IPS-NIHi7 (cell line): Measurements from ENCODE around the gene DGCR6L.
"Not testable (repeated sequence)": the region's sequence is repeated elsewhere in the genome, so short reads cannot be mapped to it uniquely, and the experiment has no call there.

Experiments
- DNase-seq: peaks from one replicate; pipeline ENCODE4 v3.0.0; 2012; ENCODE audit warnings: mixed read lengths; ENCODE audit errors: extremely low spot score

The DGCR6L gene

DNA sequence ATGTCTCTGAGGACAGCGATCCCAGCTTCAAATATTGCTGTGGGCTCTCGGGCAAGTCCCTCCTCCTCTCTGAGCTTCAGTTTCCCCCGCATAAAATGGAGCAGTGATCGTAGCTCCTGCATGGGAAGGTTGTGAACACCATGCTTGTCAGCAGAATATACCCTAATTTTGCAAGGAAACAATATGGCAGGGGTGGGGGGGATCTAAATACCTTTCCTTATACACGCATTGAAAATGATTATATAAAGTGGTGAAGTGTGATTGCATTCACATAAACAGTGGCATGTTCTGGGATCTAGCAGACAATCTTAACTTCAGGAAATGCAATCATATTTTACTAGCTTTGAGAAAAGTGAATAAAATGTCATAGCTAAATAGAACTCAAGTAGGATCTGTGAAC, 27.8 kb downstream of the DGCR6L start:
- DNase-seq, result no peak

DNA sequence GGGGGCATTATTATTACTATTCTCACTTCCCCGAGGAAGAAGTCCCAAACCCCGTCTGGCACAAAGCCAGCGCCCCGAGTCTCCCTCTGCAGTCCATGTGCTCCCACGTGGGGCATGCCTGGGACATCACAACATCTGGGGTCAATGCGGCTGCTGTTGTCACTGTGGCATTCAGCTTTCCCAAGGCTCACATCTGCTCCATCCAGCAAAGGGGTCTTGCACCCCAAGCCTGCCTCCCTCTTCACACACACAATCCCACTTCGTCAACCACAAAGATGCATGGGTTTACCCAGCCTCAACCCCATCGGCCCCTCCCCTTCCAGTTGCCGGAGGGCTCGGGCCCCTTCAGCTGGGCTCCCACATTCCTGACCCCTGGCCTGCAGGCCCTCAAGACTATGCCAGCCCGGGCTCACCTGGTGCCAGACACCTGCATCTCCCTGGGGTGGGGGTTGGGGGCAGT, 28.2 kb downstream of the DGCR6L start:
- no peak for DNase-seq

DNA sequence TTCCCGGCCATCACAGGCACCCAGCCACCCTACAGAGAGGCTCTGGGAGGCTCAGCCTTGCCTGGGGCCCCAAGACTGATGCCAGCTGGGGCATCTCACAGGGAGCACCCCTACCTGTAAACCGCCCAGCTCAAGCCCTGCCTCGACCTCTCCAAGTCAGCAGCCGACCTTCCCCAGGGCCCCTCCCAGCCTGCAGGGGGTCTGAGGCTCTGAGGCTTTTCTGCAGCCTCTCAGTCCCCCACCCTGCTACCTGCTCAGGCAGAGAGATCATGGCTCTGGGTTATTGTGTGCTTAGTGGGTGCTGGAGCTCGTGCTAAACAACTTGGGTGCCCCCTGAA, 28.6 kb downstream of the DGCR6L start:
- no peak for DNase-seq

DNA sequence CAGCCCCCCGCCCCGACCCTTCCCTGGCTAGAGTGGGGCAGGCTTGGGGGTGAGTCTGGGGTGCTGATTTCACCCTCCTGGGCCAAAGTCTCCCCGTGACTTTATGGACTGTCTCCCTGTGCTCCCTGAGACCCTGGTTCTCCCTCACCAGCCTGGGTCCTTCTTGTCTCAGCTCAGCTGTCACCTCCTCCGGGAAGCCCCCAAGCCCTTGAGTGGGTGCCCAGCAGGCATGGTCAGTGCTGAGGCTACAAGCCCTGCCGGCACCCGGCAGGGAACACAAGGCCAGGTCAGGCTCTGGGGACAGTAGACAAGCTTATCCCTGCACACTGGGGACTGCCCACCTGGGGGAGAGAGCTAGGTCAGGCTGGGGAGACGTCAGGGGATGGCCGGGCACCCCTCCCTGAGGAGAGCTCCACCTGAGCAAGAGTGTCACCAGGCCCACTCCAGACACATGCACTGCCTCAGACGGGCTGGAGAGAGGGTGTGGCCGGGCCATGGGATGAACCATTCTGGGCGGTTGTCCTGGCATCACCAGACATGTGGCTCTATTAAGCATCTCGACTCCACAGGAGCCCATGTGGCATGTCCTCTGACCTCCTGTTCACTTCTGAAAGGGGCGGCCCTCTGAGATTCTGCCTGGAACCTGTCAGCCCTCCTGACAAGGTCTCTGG, 29.1 kb downstream of the DGCR6L start:
- DNase-seq, result no peak

DNA sequence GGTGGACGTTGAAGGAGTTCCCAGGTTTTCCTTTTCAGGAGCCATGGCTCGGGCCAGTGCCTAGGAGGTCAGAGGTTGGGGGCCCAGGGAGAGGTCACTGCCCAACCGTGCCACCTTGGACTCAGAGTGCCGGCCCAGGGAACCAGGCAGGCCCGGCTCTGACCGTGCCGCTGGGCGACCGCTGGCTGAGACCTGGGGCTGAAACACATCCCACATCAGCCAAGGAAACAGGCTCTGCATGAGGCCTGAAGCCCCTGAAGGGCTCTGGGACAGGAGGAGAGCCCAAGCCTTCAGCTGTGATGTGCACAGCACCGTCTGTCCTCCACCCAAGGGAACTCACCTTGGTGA, 29.8 kb downstream of the DGCR6L start:
- no peak for DNase-seq

DNA sequence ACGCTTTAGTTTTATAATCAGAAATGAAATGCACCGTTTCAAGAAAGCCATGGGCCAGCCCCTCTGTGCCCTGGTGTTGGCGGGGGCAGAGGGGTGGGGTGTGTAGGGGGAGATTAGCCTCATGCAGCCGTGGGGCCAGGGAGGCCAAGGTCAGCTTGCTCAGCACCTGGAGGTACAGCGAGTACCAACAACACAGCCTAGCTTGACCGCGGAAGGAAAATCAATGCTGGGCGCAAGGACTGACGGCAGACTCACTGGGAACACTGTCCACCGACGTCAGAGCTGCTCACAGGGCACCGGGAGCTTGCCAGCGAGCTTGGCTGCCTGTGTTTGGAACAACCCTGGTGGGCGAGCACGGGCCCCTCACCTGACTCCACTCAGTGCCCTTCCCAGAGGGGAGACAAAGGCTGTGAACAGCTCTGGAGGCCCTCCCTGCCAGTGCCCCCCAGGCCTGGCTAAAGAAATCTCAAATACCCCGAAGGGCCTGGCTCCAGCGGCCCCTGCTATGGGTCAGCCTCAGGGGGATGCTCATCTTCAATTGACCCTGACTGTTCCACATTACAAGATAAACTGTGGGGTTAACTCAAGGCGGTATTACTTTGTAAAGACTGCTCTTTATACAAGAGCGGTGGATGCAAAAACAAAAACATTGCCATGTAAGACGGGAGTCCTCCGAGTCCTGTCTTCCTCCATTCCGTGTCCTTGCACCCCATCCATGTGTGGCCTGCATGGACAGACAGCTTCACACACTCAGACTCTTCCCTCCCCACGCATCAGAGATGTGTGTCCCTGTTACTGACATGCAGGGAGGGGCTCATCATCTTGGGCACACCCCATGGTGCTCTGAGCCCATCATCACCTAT, 30.4 kb downstream of the DGCR6L start:
- not testable (repeated sequence) for DNase-seq

DNA sequence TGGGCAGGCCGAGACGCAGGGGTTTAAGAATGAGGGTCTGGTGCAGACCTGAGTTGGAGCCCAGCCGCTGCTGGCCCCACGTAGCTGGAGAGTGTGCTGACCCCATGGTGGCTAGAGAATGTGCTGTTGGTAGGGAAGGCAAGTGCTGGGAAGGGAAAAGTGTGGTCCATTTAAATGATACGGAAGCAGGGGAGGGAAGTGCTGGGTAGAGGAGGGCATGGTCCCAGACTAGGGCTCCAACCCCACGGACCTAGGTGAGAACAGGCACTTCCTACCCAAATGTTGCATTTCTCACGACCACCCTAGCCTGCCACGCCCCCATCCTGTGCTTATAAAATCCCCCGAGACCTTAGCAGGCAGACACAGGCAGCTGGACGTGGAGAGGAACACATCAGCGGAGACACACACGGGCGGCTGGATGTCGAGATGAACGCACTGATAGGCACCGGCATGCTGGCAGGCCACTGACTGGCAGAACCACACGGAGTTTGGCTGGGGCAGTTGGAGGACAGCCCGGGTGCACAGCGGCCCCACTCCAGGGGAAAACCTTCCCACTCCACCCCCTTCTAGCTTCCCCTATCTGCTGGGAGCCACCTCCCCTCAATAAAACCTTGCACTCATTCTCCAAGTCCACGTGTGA, 33.0 kb downstream of the DGCR6L start:
- DNase-seq, result not testable (repeated sequence)

DNA sequence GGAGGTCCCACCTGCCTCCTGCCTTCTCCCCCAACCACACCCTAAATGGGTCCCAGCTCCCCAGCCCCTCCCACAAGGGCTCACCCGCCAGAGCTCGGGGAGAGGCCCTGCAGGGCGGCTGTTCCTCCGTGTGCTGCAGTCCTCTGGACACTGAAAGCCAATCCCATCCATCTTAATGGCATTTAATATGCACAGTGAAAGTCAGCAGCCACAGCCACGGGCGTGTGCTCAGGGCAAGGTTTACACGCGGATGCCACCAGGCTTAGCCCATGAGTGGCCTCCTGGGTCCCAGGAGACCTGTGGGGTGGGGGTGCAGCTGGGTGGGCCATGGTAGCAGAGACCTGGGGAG, 33.6 kb downstream of the DGCR6L start:
- DNase-seq, result not testable (repeated sequence)

DNA sequence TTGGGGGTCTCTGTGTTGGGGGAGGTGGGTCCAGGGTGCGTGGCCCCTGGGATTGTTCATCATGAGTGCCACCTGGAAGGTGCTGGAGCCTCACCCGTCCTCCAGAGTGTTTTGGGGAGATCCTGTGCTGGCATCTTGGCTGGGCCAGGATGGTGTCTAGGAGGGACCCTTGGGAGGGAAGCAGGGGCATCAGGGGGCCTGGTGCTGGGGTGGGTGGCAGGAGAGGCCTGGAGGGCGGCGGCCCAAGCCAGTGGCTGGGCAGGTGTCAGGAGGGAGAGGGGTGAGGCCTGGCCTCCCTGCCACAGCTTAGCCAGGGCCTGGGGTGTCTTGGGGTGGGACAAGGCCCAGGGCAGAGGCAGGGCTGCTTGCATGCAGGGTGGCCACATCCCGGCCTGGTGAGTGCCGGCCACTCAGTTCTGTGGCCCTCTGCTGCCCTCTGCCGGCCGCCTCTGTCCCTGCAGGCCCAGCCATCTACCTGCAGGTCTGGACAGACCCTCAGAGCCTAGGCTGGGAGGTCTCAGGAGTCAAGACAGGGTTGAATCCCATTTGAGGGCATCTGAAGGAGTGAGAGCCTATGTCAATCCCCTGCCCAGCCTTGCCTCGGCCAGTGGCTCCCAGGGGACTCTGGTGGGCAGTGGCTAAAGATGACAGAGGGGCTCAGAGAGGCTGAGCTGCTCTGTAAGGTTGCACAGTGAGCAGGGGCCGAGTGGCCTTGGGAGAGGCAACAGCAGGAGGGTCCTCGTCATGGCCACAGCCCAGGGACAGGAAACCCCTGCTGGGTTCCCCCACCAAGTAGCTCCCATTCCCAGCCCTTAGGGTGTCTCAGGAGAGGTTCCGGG, 34.2 kb downstream of the DGCR6L start:
- peak; percentile 69 for DNase-seq

DNA sequence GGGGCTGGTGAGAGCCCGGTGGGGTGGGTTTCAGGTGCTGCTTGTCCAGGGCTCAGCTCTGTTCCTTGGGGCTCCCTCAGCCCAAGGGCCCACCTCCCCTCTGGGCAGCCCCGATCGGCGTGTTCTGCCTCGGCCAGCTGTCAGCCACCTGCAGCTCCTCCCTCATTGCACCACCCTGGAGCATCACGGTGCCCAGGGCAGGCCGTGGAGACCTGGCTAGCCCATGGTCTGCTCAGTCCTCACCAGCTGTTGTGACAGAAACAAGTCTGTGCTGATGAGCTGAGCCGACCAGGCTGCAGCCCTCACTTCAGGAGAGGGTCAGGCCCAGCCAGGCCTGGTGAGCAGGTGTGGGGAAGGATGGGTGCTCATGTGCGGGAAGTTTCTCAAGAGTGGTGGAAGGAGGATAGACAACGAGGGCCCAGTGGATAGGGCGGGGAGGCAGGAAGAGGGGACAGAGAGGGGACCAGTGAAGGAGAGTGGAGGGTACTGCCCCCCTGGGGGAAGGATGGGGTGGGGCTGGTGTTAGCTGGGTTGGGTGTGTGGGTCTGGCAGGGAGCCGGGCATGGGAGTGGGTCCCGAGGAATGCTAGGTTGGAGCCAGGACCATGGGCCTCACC, 35.3 kb downstream of the DGCR6L start:
- DNase-seq, result no peak

DNA sequence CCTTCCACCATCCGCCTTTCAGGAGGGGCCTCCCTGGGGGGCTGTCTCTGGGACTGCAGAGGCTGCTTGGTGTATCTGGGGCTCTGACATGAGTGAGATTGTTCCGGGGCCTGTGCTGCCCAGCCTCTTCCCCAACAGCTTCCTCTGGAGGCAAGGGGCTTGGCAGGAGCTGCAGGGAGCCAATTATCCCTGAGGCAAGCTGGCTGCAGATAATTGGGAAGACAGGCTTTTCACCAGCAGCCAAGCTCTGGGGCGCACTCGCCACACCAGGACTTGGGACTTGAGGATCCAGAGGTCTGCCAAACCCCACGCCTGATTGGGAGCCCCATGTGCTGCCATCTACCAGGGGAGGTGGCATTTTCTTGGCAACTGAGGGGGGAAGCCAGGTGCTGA, 36.2 kb downstream of the DGCR6L start:
- DNase-seq, result no peak

DNA sequence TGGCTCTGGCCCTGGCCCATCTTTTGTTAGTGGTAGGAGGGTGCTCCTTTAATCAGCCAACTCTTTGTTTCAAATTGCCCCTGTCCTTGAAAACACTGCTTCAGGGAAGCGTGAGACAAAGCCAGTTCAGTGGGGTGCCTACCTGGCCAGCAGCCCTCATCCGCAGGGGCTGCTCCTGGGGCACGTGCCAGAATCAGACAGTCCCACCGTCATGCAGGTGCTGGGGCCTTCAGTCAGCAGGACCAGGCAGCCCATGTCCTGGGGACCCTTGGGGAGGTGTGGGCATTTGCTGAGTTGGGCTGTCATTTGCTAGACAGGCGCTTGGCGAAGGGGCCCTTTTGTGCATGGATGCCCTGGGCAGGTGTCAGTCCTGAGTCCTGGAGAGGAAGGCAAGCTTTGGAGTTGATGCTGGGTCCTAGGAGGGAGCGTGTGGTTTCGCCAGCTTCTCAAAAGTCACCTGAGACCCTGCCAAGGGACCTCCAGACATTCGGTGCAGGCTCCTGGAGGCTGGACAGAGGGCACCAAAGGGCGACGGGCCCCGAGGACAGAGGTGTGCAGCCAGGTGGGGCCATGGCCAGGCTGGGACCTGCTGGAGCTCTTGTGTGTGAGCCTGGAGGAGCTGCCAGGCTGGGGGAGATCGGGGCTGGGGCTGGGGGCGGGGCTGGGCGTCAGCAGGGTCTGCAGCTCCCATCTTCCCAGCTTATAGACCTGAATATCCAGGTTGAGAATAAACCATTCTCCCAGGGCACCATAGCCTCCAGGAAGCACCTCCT, 36.8 kb downstream of the DGCR6L start:
- no peak for DNase-seq

DNA sequence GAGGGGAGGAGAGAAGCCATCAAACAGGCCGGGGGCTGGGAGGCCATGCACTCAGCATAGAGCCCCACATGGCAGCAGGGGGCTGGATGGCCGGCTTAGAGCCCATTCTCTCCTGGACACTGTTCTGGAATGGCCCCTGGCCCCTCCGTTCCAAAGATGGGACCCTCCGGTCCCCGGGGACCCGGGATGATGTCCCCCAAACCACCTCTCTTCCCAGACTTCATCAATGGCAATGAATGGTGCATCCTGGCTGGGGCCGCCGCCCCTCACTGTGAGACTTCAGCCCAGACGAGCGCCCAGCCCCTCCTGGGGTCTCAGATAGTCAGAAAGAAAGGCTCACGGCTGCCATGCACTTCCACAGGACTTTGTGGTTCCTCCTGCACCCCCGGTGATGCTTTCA, 38.0 kb downstream of the DGCR6L start:
- no peak for DNase-seq

DNA sequence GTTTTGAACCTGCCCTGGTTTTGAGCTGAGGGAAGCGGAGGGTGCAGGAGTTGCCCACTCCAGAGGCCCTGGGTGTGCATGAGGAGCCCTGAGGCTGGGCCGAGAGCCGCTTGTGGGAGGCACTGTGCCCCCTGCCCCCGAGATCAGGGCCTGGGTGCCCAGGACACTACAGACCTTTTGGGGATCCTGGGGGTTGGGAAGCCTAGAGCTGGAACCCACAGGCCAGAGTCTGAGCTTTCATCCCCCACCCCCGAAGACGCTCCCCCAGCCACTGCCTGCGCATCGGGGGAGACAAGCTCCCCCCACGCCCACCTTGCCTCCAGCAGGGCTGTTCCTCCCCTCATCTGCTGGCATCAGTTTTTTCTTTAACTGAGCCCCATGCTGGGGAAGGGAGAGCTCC, 38.4 kb downstream of the DGCR6L start:
- not testable (repeated sequence) for DNase-seq

DNA sequence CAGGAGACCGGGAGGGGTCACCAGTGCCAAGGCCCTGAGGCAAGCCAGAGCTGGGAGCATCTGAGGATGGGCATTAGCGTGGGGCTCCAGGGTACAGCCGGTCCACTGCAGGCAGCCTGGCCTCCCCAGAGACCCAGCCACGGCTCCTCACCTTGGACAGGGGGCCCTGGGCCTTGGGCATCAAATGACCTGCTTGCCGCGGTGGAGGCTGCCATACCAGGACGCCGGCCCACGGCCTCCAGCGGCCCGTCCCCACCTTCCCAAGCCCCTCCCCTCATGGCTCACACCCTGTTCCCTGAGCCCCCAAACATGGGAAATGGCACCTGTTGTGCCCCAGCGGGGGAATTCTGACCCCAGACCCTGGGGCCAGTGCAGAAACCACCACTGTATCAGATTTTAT, 39.0 kb downstream of the DGCR6L start:
- no peak for DNase-seq

DNA sequence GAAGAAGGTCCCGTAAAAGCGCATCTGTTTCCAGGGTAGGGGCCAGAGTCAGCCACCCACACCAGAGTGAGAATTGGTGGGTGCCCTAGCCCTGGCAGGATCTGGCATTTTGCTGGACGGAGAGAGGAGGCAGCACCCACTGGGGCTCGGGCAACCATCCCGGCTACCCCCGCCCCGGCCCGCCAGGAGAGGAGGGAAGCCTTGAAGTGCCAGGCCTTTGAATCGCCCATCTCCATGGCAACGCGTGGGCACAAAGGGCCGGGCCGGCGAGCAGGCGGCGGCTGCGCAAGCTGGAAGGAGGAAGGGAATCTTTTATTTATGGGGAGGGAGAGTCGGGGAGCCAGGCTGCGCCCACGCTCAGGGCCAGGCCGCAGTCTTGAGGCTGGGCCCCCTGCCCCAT, 39.7 kb downstream of the DGCR6L start:
- not testable (repeated sequence) for DNase-seq

DNA sequence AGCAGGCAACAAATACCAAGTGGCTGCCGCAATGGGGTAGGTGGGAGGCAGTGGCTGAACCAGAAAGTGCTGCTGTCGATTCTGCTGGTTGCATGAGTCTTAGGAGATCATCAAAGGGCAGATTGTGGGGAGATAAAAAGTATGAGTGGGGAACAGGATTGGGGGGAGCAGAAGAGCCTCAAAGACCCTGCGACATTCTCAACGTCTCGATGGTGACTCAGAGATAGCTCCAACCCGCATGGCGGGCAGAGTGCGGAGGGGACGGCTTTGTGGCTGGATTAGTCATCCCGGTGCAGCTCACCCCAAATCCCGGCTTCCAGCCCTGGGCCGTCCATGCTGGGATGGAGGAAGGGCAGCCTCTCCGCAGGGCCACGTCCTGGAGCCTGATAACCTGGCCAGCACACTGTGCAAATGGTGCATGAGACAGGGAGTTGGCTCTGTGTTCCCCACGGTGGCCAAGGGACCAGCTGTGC, 40.2 kb downstream of the DGCR6L start:
- DNase-seq, result no peak

DNA sequence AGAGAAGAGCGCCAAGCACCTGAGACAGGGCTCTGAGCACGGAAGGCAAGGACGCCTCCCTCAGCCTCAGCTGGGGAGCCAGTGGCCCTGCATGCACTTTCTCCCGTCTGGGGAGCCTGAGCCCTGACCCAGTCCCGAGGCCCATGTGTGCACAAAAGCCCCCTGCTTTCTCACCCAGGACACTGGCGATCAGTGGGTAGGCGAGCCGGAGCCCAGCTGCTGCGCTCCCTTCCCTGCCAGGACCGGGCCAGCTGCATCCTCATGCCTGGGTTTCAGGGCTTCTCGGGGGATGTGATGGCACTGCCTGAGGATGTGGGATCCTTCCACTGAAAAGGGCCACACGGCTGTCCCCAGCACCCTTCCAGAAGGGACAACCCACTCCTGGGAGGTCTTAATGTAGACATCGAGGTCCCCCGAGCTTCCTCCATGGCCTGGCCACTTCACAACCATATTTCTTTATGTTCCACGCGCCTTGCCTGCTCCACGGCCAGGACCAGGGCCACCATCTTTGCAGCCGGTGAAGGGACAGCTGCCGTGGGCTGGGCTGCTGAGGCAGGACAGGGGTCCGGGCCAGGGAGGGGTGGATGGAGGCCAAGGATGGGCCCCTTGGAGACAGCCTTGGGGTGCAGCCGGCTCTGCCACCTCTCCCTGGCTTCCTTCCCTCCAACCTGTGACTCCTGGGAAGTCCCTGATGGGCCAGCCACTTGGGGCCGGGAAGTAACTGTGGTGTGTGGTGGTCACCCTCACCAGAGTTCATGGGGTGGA, 41.0 kb downstream of the DGCR6L start:
- DNase-seq, result not testable (repeated sequence)

DNA sequence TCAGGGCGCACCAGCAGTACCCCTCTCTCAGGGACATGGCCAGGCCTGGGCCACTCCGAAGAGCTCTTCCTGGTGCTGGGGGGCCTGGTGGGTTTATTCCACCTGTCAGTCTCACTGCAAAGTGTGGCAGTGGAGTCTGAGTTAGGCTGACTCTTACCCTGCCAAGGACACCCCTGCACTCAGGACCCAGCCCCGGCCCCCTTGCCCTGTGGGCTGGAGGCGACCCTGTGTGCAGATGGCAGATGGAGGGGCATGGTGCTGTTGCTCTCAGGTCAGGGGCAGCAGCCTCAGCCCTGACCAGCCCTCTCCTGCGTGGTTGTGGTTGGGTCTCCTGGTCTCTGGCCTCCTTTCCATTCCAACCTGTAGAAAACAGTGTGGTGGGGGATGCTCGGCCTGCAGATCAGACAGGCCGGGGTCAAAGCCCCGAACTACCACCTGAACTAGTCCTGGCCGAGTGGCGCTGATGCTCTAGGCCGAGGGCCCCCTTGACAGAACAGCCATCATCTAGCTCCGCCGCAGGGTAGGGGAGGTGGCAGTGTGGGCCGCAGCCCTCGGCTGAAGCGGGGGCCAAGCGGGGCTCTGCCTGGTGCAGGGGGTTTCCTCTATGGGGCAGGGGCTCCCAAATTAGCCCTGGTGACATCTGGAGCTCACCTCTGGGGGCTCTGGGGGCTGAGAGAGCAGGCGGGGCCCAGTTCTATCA, 41.8 kb downstream of the DGCR6L start:
- DNase-seq, result not testable (repeated sequence)
